HG02885 (cell line): Measurements from ENCODE around the gene PIANP.
A peak's percentile ranks its signal among the peaks of the same experiment; 100 is the strongest.

Experiments
- ATAC-seq: cut with Tn5 transposase; IDR thresholded peaks from one replicate; pipeline ENCODE4 v1.9.1; 2021; ENCODE audit warnings: mild to moderate bottlenecking; ENCODE audit not compliant: unreplicated experiment, poor library complexity

PIANP gene

DNA sequence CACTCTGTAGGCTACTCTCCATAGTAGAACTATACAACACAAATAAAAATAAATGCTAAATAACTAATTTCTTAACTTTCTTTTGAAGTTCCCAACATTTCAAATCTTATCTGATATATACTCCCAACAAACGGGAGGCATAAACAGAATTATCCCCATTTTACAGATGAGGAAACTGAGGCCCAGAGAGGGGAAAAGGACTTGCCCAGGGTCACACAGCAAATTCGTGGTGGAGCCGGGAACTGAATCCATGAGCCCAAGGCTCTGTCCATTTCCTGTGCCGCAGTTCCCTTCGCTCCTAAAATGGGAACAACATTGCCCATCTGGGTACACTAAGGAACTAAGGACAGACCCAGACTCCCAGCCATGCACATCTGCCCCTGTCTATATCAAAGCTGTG, 23.7 kb downstream of the PIANP start:
- ATAC-seq = no peak

DNA sequence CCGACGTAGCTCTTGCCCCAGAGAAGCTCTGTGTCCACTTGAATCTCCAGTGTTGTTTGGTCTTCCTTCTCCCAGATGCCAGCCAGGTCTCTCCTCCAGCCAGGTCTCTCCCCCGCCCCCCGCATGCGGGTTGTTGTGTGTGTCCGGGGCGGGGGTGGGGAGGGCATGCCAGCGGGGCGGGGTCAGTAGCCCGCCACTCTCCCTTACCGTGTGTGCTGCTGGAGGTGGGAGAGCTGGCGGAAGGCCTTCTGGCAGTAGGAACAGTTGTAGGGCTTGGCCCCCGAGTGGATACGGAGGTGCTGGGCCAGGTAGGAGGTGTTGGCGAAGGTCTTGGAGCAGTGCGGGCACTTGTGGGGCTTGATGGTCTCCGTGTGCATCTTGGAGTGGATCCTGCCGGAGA, 28.5 kb downstream of the PIANP start:
- no peak for ATAC-seq

DNA sequence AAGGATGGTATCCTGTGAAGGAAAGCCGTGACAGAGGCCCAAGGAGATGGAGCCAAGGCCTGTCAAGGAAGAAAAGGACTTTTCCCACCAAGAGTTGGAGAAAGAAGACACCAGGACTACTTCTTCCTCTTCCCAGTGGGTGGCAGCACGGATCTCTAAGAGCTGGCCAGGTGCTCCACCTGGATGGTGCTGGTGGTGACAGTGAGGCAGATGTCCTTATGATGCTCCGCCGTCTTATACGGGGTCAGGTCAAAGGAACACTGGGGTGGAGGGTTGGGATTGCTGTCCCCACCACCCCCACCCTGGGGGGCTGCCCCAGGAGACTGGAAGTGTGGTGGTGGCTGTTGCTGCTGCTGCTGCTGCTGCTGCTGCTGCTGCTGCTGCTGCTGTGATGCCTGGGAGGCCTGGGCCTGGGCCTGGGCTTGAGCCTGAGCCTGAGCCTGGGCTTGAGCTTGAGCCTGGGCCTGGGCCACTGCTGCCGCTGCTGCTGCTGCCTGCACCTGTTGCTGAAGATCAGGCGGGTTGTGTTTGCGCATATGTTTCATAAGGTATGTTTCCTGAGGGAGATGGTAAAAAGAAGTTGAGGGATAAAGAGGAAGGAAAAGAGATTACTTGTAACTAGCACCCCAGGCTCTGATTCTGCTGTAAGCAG, 32.9 kb downstream of the PIANP start:
- no peak for ATAC-seq

DNA sequence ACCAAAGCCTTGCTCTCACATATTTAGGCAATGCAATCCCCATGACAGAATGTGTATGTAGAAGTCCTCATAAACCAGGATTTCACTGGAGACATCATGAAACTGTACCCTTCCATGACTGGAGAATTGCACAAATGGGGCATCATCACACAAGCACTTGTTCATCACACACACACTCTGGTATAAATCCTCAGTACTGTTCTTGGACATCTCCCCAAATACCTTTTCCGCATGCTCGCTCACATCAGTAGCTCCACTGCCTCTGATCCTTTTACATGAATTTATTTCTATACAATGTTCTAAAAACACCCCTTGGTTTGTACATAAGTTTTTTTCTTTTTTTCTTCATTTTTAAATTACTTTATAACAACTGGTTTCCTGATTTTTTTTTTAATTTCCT, 34.4 kb downstream of the PIANP start:
- no peak for ATAC-seq

DNA sequence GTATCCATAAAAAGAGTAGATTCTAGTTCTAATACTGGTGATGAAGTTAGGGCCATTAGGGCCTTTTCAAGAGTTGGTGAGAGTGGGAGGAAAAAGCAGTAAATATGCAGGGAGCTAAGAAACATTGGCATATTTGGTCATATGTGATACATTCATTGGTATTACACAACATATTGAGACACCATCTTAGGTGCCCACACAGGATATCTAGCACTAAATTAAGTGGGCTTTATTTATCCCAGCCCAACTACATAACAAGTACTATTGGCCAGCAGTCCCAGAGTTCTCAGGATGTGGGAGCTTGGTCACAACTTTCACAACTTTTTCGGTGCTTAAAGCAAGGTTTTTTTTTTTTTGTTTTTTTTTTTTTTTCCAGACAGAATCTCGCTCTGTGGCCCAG, 35.7 kb downstream of the PIANP start:
- no peak for ATAC-seq

DNA sequence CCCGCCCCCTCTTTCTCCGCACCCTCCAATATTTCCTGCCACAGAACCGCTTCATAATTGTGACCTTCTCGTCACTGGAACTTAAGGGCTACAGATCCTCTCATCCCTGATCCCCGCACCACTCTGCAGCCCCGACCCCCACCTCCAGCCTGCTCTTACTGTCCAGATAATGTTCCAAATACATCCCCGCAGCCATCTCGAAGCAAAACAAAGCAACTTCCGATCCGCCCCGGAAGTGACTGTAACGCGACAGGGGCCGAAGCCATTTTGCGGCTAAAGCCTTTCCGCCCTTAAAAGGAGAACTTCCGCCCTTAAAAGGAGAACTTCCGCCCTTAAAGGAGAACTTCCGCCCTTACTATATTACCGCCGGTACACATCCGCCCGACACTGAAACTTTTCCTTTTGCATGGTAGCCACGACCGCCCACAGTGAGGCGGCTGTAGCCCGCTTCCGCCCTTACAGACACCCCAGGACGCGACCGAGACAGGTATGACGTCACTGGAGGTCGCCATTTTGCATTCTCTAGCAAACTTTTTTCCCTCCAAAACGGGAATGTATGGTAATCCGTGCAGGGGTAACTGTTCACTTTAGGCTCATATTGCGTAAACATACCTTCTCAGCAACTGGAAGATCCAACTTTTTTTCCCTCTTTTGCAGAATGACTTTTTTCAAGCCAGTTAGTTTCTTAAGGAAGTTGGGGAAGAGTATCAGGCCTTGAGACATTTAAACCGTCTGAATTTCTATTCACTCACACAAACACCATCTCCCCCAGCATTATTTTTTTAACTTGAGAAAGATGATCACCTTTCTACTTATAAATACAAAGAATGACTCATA, 37.5 kb downstream of the PIANP start, which contains the start of gene ING4:
Gene ING4, minus strand, starts transcription at position 214 of the 837 bp plus-strand sequence. Its CDS starts 18 bp downstream, at position 196.
- peak; percentile 98 for ATAC-seq

DNA sequence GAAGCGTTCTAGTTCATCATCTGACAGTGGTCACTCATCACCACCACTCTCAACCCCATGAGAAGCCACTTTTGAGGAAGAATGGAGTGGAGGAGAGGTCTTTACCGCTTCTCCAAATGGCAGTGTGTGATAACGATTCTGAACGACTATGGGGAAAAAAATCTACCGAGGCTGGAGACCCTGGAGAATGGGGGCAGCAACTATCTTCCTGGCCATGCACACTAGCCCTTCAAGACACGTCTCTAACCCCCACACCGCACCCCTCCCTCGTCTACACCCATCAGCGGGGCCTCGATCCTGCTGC, 38.1 kb downstream of the PIANP start:
- ATAC-seq = no peak

DNA sequence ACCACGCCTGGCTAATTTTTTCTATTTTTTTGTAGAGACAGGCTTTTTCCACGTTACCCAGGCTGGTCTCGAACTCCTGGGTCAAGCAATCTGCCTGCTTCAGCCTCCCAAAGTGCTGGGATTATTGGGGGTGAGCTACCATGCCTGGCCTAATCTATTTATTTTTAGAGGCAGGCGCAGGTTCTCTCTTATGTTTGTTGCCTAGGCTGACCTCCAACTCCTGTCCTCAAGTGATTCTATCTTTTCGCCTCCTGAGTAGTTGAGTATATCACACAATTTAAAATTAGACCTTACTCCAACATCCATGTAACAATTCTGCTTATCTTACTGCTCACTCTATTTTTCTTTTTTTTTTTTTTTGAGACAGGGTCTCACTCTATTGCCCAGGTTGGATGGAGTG, 46.6 kb downstream of the PIANP start:
- no peak for ATAC-seq

DNA sequence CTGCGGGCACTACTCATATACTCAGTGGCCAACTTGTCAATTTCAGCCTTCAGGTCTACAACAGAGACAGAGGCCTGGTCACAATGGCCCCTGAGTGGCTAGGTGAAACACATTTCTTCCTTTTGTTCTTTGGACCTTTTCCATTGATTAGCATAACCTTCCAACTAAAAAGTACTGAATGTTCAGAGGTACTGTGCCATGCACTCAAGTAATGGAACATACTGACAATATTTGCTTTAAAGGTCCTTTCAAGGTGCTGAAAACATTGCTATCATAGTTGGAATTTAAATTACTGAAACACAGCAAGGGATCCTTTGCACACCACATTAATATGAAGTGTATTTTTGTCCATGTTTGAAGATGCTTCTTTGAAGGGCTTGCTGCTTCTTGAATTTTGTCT, 47.3 kb downstream of the PIANP start:
- ATAC-seq = no peak

DNA sequence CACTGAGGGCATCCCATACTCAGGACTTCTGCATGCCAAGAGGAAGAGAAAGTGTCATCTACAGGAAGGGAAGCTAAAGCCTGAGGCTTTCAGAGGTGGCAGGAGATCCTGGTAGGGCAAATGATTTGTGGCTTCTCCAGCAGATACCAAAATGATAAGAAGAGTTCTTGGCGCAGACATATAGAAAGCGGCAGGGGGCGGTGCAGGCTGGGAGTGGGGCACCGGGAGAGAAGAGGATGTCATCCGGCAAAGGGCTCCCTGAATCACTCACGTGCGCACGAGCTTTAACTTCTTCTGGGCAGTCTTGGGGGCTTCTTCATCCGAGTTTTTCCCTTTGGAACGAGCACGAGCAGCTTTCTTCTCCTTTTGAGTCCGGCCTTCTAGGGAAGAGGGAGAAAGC, 48.2 kb downstream of the PIANP start:
- ATAC-seq = no peak

DNA sequence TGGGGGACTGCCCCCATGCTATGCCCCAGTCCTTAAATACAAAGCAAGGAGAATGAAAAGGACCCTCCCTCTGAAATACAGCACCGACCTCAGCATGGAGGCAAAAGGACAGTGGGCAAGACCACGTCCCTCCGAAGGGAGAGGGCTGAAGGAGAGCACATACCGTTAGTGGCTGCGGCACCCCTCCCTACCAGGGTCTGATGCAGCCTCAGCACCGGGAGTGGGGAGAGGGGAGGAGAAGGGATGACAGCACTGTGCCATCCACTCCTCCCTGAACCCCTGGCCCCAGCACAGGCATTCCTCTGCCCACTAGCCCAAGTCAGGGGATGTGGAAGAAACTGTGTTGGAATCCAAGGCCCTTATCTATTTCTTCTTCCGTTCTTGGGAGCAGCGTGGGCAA, 49.8 kb downstream of the PIANP start:
- no peak for ATAC-seq

DNA sequence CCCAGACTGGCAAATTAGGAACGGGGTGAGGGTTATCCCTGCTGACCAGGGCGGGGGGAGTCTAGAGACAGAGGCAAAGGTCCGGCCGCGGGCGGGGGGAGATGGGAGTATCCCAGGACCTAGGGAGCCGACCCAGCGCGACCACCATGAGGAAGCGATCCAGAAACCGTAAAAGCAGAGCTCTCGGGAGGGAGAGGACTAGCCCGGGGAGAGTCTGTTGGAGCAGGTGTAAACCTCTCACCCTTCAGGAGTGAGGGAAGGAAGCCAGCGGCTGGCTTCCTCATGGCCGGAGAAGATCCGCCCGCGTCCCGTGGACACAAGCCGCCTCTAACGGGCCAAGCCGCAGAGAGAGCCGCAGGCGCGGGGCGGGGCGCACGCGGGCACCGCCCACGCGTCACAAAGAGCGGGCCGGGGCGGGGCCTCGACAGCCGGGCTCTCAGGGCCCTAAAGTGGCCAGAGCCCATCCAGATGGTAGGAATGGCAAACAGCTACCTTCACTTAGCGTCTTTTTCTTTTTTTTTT, 53.5 kb downstream of the PIANP start, which contains the start of gene ACRBP:
Gene ACRBP, minus strand, starts transcription at position 350 of the 522 bp plus-strand sequence. Its CDS starts 66 bp downstream, at position 284.
- ATAC-seq = peak; percentile 48

DNA sequence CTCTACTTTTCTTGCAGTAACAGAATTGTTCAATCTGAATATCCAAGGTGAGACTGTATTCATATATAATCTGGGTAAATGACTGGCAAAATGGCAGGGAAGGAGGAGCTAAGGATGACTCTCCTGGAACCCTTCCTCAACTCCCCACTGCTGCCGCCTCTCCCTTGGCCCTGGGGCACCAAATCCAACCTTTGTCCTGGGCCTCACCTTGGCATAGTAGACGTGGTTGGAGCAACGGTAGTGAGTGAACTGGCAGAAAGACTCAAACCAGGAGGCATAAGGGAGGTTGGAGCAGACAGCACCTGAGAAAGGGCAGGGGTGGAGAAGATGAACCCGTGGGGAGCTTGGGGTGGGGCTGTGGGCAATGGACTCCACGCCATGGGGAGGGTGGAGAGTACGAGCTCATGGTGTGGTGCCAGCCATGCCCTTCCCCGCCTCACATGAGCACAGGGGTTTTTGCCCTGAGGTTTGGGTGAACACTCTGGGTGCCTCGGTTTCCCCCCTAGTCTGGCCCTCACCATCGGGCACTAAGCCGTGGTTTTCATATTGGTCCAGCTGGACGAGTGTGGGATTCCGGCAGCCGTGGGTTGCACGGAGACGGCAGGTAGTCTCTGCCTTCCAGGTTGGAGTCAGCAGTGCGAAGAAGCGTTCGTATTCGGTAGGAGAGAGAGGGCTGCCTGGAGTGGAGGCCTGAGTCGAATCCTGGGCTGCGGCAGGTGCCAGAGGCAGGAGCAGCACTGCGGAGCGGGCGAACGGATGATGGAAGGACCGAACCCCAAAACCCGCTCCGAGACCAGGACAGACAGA, 54.1 kb downstream of the PIANP start:
- ATAC-seq = no peak

DNA sequence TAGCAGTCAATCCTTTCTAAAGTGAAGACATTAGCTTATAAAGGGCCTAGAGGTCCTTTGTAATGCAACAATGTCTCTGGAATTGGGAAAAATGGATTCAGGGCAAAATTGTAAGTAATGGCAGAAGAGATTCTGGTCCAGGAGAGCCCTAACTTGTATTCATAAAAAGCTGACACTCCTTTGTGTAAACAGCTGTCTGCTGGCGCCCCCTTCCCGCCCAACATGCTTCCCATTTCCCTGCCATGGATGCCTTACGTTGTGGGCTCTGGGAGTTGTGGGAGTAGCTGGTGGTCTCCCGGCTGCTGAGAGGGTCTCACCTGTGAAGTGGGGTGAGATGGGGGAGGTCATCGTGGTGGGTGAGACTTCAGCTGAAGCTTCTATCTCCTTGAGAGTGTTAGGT, 55.7 kb downstream of the PIANP start:
- no peak for ATAC-seq

DNA sequence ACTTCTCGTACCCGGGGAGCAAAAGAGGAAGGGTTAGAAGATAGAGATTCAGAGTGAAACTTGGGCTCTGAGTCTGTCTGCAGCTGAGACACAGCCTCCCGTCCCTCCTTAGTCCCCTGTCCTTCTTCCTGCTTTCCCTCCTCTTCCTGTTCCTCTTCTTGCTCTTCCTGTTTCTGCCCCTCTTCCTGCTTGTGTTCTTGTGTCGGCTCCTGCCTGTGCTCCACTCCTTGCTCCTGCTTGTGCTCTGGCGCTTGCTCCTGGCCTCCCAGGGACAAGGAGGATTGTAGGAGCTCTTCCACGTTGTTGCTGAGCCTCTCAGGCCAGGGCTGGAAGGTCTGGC, 56.4 kb downstream of the PIANP start:
- ATAC-seq = no peak
